K562 (cell line): Measurements from ENCODE around the gene GOLGA2. TPM values are rescaled to one million over a fixed set of nuclear protein-coding genes. Genes with fewer than 3 reads are reported as not detected.

Source experiments
- BHLHE40 ChIP-seq: IDR thresholded peaks from 2 replicates; pipeline ENCODE4 v1.6.1; 2011; ENCODE audit warnings: low read length, improper control_type of control experiment
- BRD4 ChIP-seq: fragments of 200-600 bp; sonication (generic); IDR thresholded peaks from 2 replicates; pipeline ENCODE4 v1.6.1; 2017; ENCODE audit warnings: inconsistent platforms
- CBX3 ChIP-seq, 2 experiments: IDR thresholded peaks; 1 replicate in 1 of 2; 2 replicates in 1 of 2; pipeline ENCODE4 v1.6.1; 2012; ENCODE audit warnings: inconsistent platforms in 2 of 2, low read length in 2 of 2, borderline replicate concordance in 1 of 2, control low read depth in 1 of 2
- CHD4 ChIP-seq: fragments of 200-600 bp; sonication (generic); IDR thresholded peaks from 3 replicates; pipeline ENCODE4 v1.6.1; 2012; ENCODE audit warnings: low read depth, mild to moderate bottlenecking, mixed read lengths, low read length, inconsistent platforms; ENCODE audit not compliant: insufficient read depth, insufficient replicate concordance, poor library complexity, severe bottlenecking
- EHMT2 ChIP-seq: fragments of 450-650 bp; IDR thresholded peaks from 2 replicates; pipeline ENCODE4 v1.6.1; 2018; ENCODE audit warnings: antibody characterized with exemption
- EWSR1 ChIP-seq: fragments of 450-650 bp; IDR thresholded peaks from 2 replicates; pipeline ENCODE4 v1.6.1; 2018; ENCODE audit warnings: borderline replicate concordance, mild to moderate bottlenecking, low read depth, moderate library complexity; ENCODE audit not compliant: partially characterized antibody
- GMEB1 ChIP-seq: fragments of 250-450 bp; sonication (Bioruptor Pico); IDR thresholded peaks from 2 replicates; pipeline ENCODE4 v1.4.0; 2020; ENCODE audit warnings: mild to moderate bottlenecking
- HNRNPLL ChIP-seq: fragments of 200-400 bp; formaldehyde crosslinking; IDR thresholded peaks from 2 replicates; pipeline ENCODE4 v1.6.1; 2017; ENCODE audit warnings: low read length, low read depth, mild to moderate bottlenecking; ENCODE audit not compliant: poor library complexity, severe bottlenecking
- IRF1 ChIP-seq: sonication (generic); formaldehyde crosslinking; IDR thresholded peaks from 2 replicates; pipeline ENCODE4 v1.8.0; 2022; ENCODE audit warnings: missing genetic modification reagents, mild to moderate bottlenecking, borderline replicate concordance
- REST ChIP-seq, 2 experiments: fragments of 450-650 bp; formaldehyde crosslinking in 1 of 2; IDR thresholded peaks; 2 replicates each; pipeline versions ENCODE4 v1.4.0 to v1.6.1; 2014 to 2020; ENCODE audit warnings: mild to moderate bottlenecking in 2 of 2, borderline replicate concordance in 1 of 2, low read depth in 1 of 2
- TAF15 ChIP-seq: fragments of 200-400 bp; formaldehyde crosslinking; IDR thresholded peaks from 2 replicates; pipeline ENCODE4 v1.6.1; 2017; ENCODE audit warnings: mild to moderate bottlenecking, low read depth, low read length, moderate library complexity
- ZNF23 ChIP-seq: fragments of 250-450 bp; sonication (Bioruptor Pico); IDR thresholded peaks from 2 replicates; pipeline ENCODE4 v1.4.0; 2020; ENCODE audit warnings: mild to moderate bottlenecking
- ZNF583 ChIP-seq: fragments of 250-450 bp; sonication (Bioruptor Pico); IDR thresholded peaks from 2 replicates; pipeline ENCODE4 v1.4.0; 2020
- polyA plus RNA-seq, 8 experiments: library from polyadenylated mRNA; depleted of rRNA in 4 of 8; stranded (reverse) in 5 of 8; unstranded in 3 of 8; fragments of >200 nt; fragmentation: Nextera tagmentation in 2 of 8; fragmentation: Illumina TruSeq in 1 of 8; extraction: Ambion mirVana in 2 of 8; extraction: Trizol in 1 of 8; gene quantifications; 2 replicates each; pipeline versions ENCODE4 v1.2.1 to v1.2.3, GENCODE V29; 2011 to 2014; ENCODE audit warnings: inconsistent platforms in 1 of 8, missing spikeins in 1 of 8
- total RNA-seq, 7 experiments: library from RNA; depleted of rRNA in 6 of 7; stranded (reverse); fragments of >200 nt in 6 of 7; fragmentation: Illumina TruSeq in 2 of 7; extraction: Trizol in 2 of 7; gene quantifications; 2 replicates each; pipeline versions ENCODE4 v1.2.1 to v1.2.3, GENCODE V29; 2011 to 2021; ENCODE audit warnings: low replicate concordance in 1 of 7
- TF ChIP-seq, protein P1 (sequence below), 2 experiments: fragments of 250-450 bp in 1 of 2; fragments of 450-650 bp in 1 of 2; sonication (Bioruptor Pico) in 1 of 2; IDR thresholded peaks; 2 replicates each; pipeline versions ENCODE4 v1.6.1 to v1.8.0; 2016 to 2021; ENCODE audit warnings: mild to moderate bottlenecking in 2 of 2, moderate library complexity in 2 of 2, missing compliant biosample characterization in 1 of 2, missing genetic modification characterization in 1 of 2

The GOLGA2 gene
- total and polyA plus RNA-seq, 9 of the 15 experiments (the other 6 are each of a cell fraction or from before 2014, with no cell fraction given): 15.7 to 138 (median 76.0) TPM

DNA sequence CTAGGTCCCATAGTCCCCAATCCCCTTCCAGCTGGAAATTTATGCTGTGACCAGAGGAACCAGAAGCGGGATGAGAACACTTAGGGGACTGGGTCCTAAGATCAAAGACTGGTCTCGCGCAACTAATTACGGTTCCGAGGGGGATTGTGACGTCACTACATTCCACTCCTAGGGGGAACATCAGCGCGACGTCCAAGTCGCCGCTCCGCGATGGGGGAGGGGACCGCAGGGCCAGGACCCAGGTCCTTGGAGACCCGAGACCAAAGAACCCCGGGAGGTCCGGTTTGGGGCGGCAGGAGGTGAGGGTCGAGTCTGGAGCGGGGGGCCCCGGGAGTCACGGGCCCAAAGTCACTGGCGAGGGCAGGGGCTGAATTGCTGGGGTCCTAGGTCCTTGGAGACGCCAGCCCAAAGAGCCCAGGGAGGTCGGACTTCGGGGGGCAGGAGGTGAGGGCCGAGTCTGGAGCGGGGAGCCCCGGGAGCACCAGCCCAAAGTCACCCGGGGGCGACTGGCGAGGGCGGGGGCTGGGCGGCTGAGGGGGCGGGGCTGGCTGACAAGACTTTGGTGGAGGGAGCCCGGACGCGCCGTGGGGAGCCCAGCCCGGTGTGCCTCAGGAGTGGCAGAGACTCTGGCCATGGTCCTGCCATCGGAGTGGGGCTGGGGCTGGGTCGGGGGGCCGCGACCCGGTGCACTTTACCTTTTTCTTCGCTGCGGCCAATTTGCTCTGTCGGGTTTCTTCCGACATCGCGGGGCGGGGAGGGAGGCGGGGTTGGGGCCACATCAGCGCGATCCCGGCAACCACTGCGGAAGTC, at the start of gene GOLGA2 (continued):
- no peak for TF ChIP-seq EHMT2
- no peak for TF ChIP-seq EWSR1
- no peak for TF ChIP-seq IRF1 (CRISPR knock-in tag)
- peak; percentile 39; the same call in 1 of the 2 replicates for TF ChIP-seq BHLHE40
- TF ChIP-seq REST (IDR thresholded peaks at IDR 0.05; ENCODE audit: borderline replicate concordance): no peak
- peak; percentile 80 for TF ChIP-seq REST (CRISPR knock-in tag; IDR thresholded peaks at IDR 0.05; ENCODE audit: low read depth)
- peak; percentile 100 for TF ChIP-seq BRD4
- peak; percentile 91 for TF ChIP-seq CHD4
- no peak for TF ChIP-seq ZNF23
- TF ChIP-seq ZNF583 (CRISPR knock-in tag): 0 out of 2 replicates have a peak, but pooled peaks have one; percentile 28
- no peak for TF ChIP-seq HNRNPLL
- no peak for TF ChIP-seq GMEB1 (CRISPR knock-in tag)
- TF ChIP-seq TAF15: no peak
- TF ChIP-seq, protein P1, sequence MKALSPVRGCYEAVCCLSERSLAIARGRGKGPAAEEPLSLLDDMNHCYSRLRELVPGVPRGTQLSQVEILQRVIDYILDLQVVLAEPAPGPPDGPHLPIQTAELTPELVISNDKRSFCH (CRISPR knock-in tag; IDR thresholded peaks at IDR 0.05): no peak
- TF ChIP-seq, protein P1 (tag; IDR thresholded peaks at IDR 0.05): peak; percentile 74; the same call in 1 of the 2 replicates
- no peak for TF ChIP-seq CBX3 (IDR thresholded peaks at IDR 0.05; ENCODE audit: borderline replicate concordance in 1 of 2, low read length in 2 of 2)
